Lower leg skin (tissue), 4 donors: Measurements from ENCODE around the gene TMED3. TPM values are rescaled to one million over a fixed set of nuclear protein-coding genes. Genes with fewer than 3 reads are reported as not detected.
"Not testable (repeated sequence)": the region's sequence is repeated elsewhere in the genome, so short reads cannot be mapped to it uniquely, and the experiment has no call there.

Source experiments
- DNase-seq, 2 donors: peaks; one replicate each; pipeline ENCODE4 v3.0.0-alpha.2; 2019; ENCODE audit warnings: low spot score in 2 of 2
- H3K4me3 ChIP-seq: fragments of 200-600 bp; sonication (generic); 2 replicates; pipeline ENCODE4 v1.5.1; 2017; ENCODE audit warnings: mild to moderate bottlenecking, low read depth; ENCODE audit not compliant: poor library complexity, severe bottlenecking
- CTCF ChIP-seq, 3 donors: fragments of 450-650 bp; IDR thresholded peaks; one replicate each; pipeline ENCODE4 v1.5.1; 2016; ENCODE audit warnings: antibody characterized with exemption in 3 of 3, mild to moderate bottlenecking in 3 of 3, moderate library complexity in 2 of 3
- POLR2A ChIP-seq, 2 donors: fragments of 450-650 bp; IDR thresholded peaks; one replicate each; pipeline ENCODE4 v1.6.1; 2016 to 2017; ENCODE audit warnings: antibody characterized with exemption in 2 of 2, mild to moderate bottlenecking in 1 of 2, moderate library complexity in 1 of 2
- WGBS, 2 donors: methylation state at CpG; one replicate each; pipeline ENCODE4 v1.1.5; 2018; 5-methylcytosine and 5-hydroxymethylcytosine counted together
- intact Hi-C: fragments of 100-400 bp; cut with DNase I; formaldehyde crosslinking; loops from one replicate; pipeline ENCODE4 v1.15.0; 2023; ENCODE audit warnings: low total_unique reads
- total RNA-seq, 4 donors: library from RNA; depleted of rRNA; stranded (reverse); fragments of >200 nt; gene quantifications; one replicate each; pipeline ENCODE4 v1.1.0, GENCODE V29; 2016

TMED3 gene
- total RNA-seq, 4 donors from 2014 or later = 109 to 171 (median 151) TPM

- peak overlapping the region; percentile 82 for H3K4me3 ChIP-seq
- no peak for DNase-seq
- TF ChIP-seq POLR2A (IDR thresholded peaks at IDR 0.05) (no peak), CTCF (IDR thresholded peaks at IDR 0.05) (no peak)
- WGBS, 2 donors = 58 to 62% methylated on average over 8 of the region's 8 CpGs
- intact Hi-C loops = no loop called here
These were observed 1.1 kb downstream of the TMED3 start for GRCh38 chr15:79311901-79312553.

- H3K4me3 ChIP-seq = no peak overlapping the region
- intact Hi-C loops = no loop called here
- TF ChIP-seq CTCF (IDR thresholded peaks at IDR 0.05) (no peak), POLR2A (IDR thresholded peaks at IDR 0.05) (no peak)
- WGBS, 2 donors = 100% methylated on average over 1 of the region's 1 CpG
- no peak for DNase-seq
These were observed 3.3 kb downstream of the TMED3 start for GRCh38 chr15:79314186-79314585.

GRCh38 chr15:79314811-79315210, 3.9 kb downstream of the TMED3 start:
- intact Hi-C loops = no loop called here
- no peak overlapping the region for H3K4me3 ChIP-seq
- no peak for TF ChIP-seq CTCF (IDR thresholded peaks at IDR 0.05)
- no peak for TF ChIP-seq POLR2A (IDR thresholded peaks at IDR 0.05)
- 51 to 60% methylated on average over 6 of the region's 6 CpGs for WGBS, 2 donors
- DNase-seq = peak; percentile 82 to 90

- intact Hi-C loops = no loop called here
- WGBS, 2 donors = 59 to 64% methylated on average over 10 of the region's 10 CpGs
- no peak overlapping the region for H3K4me3 ChIP-seq
- no peak for DNase-seq
- TF ChIP-seq POLR2A (IDR thresholded peaks at IDR 0.05) (no peak), CTCF (IDR thresholded peaks at IDR 0.05) (no peak)
These were observed 4.9 kb downstream of the TMED3 start for GRCh38 chr15:79315623-79316328.

- H3K4me3 ChIP-seq = no peak overlapping the region
- DNase-seq = no peak
- WGBS, 2 donors = 60 to 74% methylated on average over 9 of the region's 9 CpGs
- TF ChIP-seq POLR2A (IDR thresholded peaks at IDR 0.05) = no peak
- no peak for TF ChIP-seq CTCF (IDR thresholded peaks at IDR 0.05)
- intact Hi-C loops = no loop called here
These were observed 6.0 kb downstream of the TMED3 start for GRCh38 chr15:79316864-79317263.

- intact Hi-C loops, DNase-seq, H3K4me3 ChIP-seq: not testable (repeated sequence)
- WGBS, 2 donors = 99% methylated on average over 9 of the region's 9 CpGs
These were observed 9.1 kb downstream of the TMED3 start for GRCh38 chr15:79319973-79320372.
